CD4-positive, alpha-beta T cell treated with Interleukin-6 for 4 hours (primary cell): Measurements from ENCODE around the gene MTX2.

Experiments
- DNase-seq: peaks from one replicate; pipeline ENCODE4 v3.0.0-alpha.2; 2020; ENCODE audit warnings: mixed read lengths

MTX2 gene

DNA sequence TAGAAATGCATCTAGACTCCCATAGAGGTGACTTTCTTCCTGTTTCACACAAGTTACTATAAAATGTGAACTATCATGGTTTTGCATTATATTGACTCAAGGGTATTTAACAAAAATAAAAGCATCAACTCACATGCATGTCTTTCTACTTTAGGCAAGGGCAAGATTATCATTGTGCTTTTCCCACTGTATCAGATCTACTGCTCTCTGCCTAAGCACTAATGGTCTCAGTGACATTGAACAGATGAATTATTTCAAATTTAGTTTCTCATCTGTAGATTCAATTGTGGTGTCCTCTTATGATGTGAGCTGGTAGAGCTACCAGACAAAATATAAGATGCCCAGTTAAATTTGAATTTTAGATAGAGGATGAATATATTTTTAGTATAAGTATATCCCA lies 113.9 kb downstream of the MTX2 start:
- DNase-seq, result no peak

GRCh38 chr2:176383836-176384442 lies 114.7 kb downstream of the MTX2 start:
- DNase-seq, result no peak

- no peak for DNase-seq
These were observed 116.0 kb downstream of the MTX2 start for GRCh38 chr2:176385219-176385759.

GRCh38 chr2:176385838-176386237 lies 116.6 kb downstream of the MTX2 start:
- DNase-seq, result no peak
